Sigmoid colon (tissue), 7 donors: ENCODE measurements around the gene APOL2. TPM values are rescaled to one million over a fixed set of nuclear protein-coding genes. Genes with fewer than 3 reads are reported as not detected.
A peak's percentile ranks its signal among the peaks of the same experiment; 100 is the strongest.
"Not testable (repeated sequence)": the region's sequence is repeated elsewhere in the genome, so short reads cannot be mapped to it uniquely, and the experiment has no call there.

ENCODE experiments used
- DNase-seq: peaks from one replicate; pipeline ENCODE4 v3.0.0-alpha.2; 2019
- H3K27ac ChIP-seq, 4 donors: fragments of 200-600 bp; sonication (generic); one replicate each; pipeline ENCODE4 v1.5.1; 2016 to 2019; ENCODE audit warnings: mild to moderate bottlenecking in 1 of 4
- H3K27me3 ChIP-seq, 3 donors: fragments of 200-600 bp; sonication (generic); one replicate each; pipeline ENCODE4 v1.5.1; 2019; ENCODE audit warnings: mild to moderate bottlenecking in 1 of 3
- H3K36me3 ChIP-seq, 4 donors: fragments of 200-600 bp; sonication (generic); one replicate each; pipeline ENCODE4 v1.5.1; 2016 to 2019
- H3K4me1 ChIP-seq, 4 donors: fragments of 200-600 bp; sonication (generic); one replicate each; pipeline ENCODE4 v1.5.1; 2017 to 2019
- H3K4me3 ChIP-seq, 4 donors: fragments of 200-600 bp; sonication (generic); one replicate each; pipeline ENCODE4 v1.5.1; 2017 to 2019; ENCODE audit warnings: mild to moderate bottlenecking in 2 of 4, moderate library complexity in 1 of 4
- H3K9me3 ChIP-seq, 4 donors: fragments of 200-600 bp in 3 of 4; sonication (generic) in 3 of 4; one replicate each; pipeline versions ENCODE4 v1.5.1 to v1.6.1; 2013 to 2019
- EP300 ChIP-seq, 4 donors: sonication (generic); formaldehyde crosslinking; IDR thresholded peaks; one replicate each; pipeline ENCODE4 v1.6.1; 2017; ENCODE audit warnings: antibody characterized with exemption in 4 of 4
- POLR2A ChIP-seq, 2 donors: fragments of 450-650 bp; IDR thresholded peaks; one replicate each; pipeline ENCODE4 v1.6.1; 2016; ENCODE audit warnings: antibody characterized with exemption in 2 of 2, mild to moderate bottlenecking in 2 of 2, moderate library complexity in 2 of 2
- POLR2AphosphoS5 ChIP-seq, 4 donors: sonication (generic); formaldehyde crosslinking; IDR thresholded peaks; one replicate each; pipeline ENCODE4 v1.6.1; 2017; ENCODE audit warnings: antibody characterized with exemption in 4 of 4
- WGBS, 2 donors: extraction: QIAGEN DNeasy Blood & Tissue Kit; methylation state at CpG; one replicate each; pipeline ENCODE4 v1.1.7; 2013; 5-methylcytosine and 5-hydroxymethylcytosine counted together
- intact Hi-C: fragments of 100-400 bp; cut with DNase I; formaldehyde crosslinking; loops from one replicate; pipeline ENCODE4 v1.15.1; 2023
- polyA plus RNA-seq, 3 donors: library from polyadenylated mRNA; stranded (reverse); fragments of 200-250 nt; gene quantifications; one replicate each; pipeline ENCODE4 v1.2.3, GENCODE V29; 2013
- total RNA-seq, 4 donors: library from RNA; depleted of rRNA; stranded (reverse); fragments of >200 nt; gene quantifications; one replicate each; pipeline ENCODE4 v1.1.0, GENCODE V29; 2016
- TF ChIP-seq, protein P1 (sequence below), 4 experiments: fragments of 450-650 bp in 3 of 4; fragments of 200-600 bp in 1 of 4; IDR thresholded peaks; one replicate each; pipeline ENCODE4 v1.5.1; 2016 to 2019; ENCODE audit warnings: antibody characterized with exemption in 4 of 4, mild to moderate bottlenecking in 3 of 4, moderate library complexity in 2 of 4
- donor health status: healthy with polysubstance abuse.
- donor health status: Bipolar disorder and iron deficiency.
- donor health status: healthy.

APOL2 gene
- total and polyA plus RNA-seq, 7 donors = 18.6 to 59.5 (median 29.1) TPM

DNA sequence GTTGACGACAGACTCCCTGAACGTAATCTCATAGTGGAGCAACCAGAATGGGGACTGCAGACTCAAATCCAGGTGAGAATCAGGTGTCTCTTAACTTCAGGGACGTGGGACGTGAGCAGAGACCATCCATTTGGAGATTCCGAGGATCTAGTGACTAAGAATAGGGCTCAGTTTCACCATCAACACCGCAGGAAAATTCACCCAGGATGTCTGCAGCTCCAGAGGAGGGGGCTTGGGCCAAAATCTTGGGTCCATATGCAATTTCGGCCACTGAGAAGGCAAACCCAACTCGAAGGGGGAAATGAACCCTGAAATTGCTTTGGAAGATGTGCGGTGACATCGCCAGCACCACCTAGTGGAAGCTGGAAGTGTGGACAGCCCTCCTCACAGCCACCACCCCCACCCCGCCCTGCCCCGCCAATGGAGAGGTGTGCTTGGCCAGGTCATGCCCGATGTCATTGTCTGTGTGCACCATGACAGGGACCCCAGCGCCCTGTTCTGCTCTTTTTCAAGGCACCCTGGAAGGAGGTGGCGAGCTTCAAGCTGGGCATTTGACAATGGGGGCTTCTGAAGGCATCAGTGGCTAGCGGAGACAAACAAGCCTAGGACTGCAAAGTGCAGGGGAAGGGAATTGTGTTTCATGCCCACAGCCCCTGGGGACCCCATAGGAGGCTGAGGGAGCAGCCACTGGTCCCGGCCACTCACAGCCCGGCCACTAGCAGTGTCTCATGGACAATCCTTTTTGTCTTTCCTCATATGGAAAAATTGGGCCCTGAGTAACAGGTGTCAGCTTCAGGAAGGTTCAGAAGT lies 38.4 kb upstream of the APOL2 start:
- H3K4me3 ChIP-seq = no peak overlapping the region
- peaks cover 11 to 24% (median 20%) of the 10 kb centered on the region in 4 donors for H3K36me3 ChIP-seq
- H3K9me3 ChIP-seq = no peaks in the 10 kb centered on the region
- peak overlapping the region; percentile 48 to 64 (median 54) for H3K27ac ChIP-seq
- TF ChIP-seq POLR2A (IDR thresholded peaks at IDR 0.05) = no peak
- no peak for TF ChIP-seq EP300 (IDR thresholded peaks at IDR 0.05)
- TF ChIP-seq POLR2AphosphoS5 (IDR thresholded peaks at IDR 0.05) = peak in 2 of 4 donors; percentile 68 to 71
- TF ChIP-seq, protein P1, sequence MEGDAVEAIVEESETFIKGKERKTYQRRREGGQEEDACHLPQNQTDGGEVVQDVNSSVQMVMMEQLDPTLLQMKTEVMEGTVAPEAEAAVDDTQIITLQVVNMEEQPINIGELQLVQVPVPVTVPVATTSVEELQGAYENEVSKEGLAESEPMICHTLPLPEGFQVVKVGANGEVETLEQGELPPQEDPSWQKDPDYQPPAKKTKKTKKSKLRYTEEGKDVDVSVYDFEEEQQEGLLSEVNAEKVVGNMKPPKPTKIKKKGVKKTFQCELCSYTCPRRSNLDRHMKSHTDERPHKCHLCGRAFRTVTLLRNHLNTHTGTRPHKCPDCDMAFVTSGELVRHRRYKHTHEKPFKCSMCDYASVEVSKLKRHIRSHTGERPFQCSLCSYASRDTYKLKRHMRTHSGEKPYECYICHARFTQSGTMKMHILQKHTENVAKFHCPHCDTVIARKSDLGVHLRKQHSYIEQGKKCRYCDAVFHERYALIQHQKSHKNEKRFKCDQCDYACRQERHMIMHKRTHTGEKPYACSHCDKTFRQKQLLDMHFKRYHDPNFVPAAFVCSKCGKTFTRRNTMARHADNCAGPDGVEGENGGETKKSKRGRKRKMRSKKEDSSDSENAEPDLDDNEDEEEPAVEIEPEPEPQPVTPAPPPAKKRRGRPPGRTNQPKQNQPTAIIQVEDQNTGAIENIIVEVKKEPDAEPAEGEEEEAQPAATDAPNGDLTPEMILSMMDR (IDR thresholded peaks at IDR 0.05) = peak; percentile 70 to 77 (median 75)
- intact Hi-C loops = loop anchor here (2.0 to 5.0 kb wide), 3 partner anchors 39 to 130 kb away; partner anchors contain the start of gene APOL2
- H3K4me1 ChIP-seq = peaks cover 0 to 29% (median 6%) of the 10 kb centered on the region in 4 donors
- WGBS, 2 donors = 23 to 35% methylated on average over 18 of the region's 18 CpGs
- DNase-seq = peak; percentile 81
- no peaks in the 10 kb centered on the region for H3K27me3 ChIP-seq

DNA sequence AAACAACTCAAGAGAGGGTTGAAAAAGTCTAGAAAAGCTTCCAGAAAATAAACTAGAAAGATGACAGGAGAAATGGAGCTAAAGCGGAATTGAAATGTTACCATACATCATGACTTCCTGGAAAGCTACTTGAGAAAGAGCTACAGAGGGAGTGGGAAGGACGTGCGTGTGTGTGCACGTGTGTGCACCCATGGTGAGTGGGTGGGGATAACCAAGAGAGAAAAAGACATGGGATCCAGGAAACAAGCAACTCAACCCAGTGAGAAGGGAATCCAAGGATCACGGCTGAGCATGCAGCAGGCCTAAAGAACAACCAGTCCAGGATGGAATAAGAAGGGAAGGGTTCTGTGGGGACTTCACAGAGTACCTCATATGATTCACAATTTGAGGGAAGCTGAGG lies 35.2 kb upstream of the APOL2 start:
- TF ChIP-seq, protein P1 (IDR thresholded peaks at IDR 0.05) = no peak
- TF ChIP-seq POLR2A (IDR thresholded peaks at IDR 0.05) = no peak
- no peak for TF ChIP-seq POLR2AphosphoS5 (IDR thresholded peaks at IDR 0.05)
- no peak for TF ChIP-seq EP300 (IDR thresholded peaks at IDR 0.05)
- Histone ChIP-seq H3K27me3 (no peaks in the 10 kb centered on the region), H3K4me3 (no peak overlapping the region), H3K27ac (no peak overlapping the region), H3K36me3 (peaks cover 0 to 2% (median 0%) of the 10 kb centered on the region in 4 donors), H3K4me1 (peaks cover 0 to 9% (median 6%) of the 10 kb centered on the region in 4 donors), H3K9me3 (no peaks in the 10 kb centered on the region)
- intact Hi-C loops = no loop called here
- peak; percentile 12 for DNase-seq
- 79 to 85% methylated on average over 5 of the region's 5 CpGs for WGBS, 2 donors

DNA sequence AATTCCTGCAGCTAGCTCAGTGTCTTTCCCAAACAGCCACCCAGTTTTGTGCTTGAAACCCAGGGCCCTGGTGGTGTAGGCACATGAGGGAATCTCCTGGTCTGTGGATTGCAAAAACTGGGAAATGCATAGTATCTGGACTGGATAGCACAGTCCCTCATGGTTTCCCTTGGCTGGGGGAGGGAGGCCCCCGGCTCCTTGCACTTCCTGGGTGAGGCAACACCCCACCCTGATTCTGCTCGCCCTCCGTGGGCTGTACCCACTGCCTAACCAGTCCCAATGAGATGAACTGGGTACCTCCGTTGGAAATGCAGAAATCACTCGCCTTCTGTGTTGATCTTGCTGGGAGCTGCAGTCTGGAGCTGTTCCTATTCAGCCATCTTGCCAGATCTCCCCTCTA lies 32.6 kb upstream of the APOL2 start:
- DNase-seq, H3K4me1 ChIP-seq, H3K27ac ChIP-seq, H3K36me3 ChIP-seq, H3K27me3 ChIP-seq, intact Hi-C loops, H3K9me3 ChIP-seq, H3K4me3 ChIP-seq: not testable (repeated sequence)
- 80 to 86% methylated on average over 5 of the region's 5 CpGs for WGBS, 2 donors

DNA sequence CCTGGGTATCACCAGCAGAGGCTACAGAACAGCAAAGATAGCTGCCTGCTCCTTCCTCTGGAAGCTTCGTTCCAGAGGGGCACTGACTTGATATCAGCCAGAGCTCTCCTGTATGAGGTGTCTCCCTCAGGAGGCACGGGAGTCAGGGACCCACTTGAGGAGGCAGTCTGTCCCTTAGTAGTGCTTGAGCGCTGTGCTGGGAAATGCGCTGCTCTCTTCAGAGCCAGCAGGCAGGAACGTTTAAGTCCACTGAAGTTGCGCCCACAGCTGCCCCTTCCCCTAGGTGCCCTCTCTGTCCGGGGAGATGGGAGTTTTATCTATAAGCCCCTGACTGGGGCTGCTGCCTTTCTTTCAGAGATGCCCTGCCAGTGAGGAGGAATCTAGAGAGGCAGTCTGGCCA lies 31.9 kb upstream of the APOL2 start:
- H3K4me3 ChIP-seq, intact Hi-C loops, H3K9me3 ChIP-seq, DNase-seq, H3K27ac ChIP-seq, H3K4me1 ChIP-seq, H3K36me3 ChIP-seq, H3K27me3 ChIP-seq: not testable (repeated sequence)
- 87 to 88% methylated on average over 7 of the region's 7 CpGs for WGBS, 2 donors

DNA sequence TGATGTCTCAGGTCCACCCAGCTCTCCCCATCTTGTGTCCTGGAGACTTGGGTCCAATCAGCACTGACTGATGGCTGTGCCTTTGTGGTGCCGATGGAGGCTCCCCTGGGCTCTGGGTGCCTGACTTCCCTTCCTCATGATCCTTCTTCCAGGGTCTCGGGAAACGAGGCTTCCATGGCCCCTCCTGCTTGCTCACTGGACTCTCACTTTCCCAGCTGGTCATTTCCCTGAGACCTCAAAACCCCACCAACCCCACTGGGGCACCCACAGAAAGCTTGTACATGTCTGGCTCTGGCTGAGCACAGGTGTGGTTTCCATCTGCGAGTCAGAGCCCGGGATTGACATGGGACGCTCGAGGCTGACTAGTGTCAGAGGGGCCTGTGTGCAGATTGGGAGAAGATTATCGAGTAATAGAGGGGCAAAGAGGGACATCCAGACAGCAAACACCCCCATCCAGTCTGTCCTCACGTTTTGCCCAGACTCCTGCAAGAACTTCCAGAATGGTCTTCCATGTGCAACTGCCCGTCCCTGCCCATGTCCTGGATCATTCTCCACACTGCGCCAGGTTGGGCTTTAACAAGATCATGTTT lies 28.7 kb upstream of the APOL2 start:
- H3K4me1 ChIP-seq = no peaks in the 10 kb centered on the region
- peaks cover 0 to 33% (median 7%) of the 10 kb centered on the region in 4 donors for H3K36me3 ChIP-seq
- DNase-seq = no peak
- intact Hi-C loops = no loop called here
- no peak overlapping the region for H3K27ac ChIP-seq
- H3K27me3 ChIP-seq = no peaks in the 10 kb centered on the region
- 92 to 96% methylated on average over 11 of the region's 11 CpGs for WGBS, 2 donors
- H3K9me3 ChIP-seq = no peaks in the 10 kb centered on the region
- TF ChIP-seq, protein P1 (IDR thresholded peaks at IDR 0.05) = no peak
- TF ChIP-seq POLR2AphosphoS5 (IDR thresholded peaks at IDR 0.05) = no peak
- no peak for TF ChIP-seq POLR2A (IDR thresholded peaks at IDR 0.05)
- no peak for TF ChIP-seq EP300 (IDR thresholded peaks at IDR 0.05)
- no peak overlapping the region for H3K4me3 ChIP-seq
